Measurements from ENCODE around the gene BAD. TPM values are rescaled to one million over a fixed set of nuclear protein-coding genes. Genes with fewer than 3 reads are reported as not detected.

BAD gene
- total RNA-seq, 1 donor from 2014 or later = 26.6 TPM

DNA sequence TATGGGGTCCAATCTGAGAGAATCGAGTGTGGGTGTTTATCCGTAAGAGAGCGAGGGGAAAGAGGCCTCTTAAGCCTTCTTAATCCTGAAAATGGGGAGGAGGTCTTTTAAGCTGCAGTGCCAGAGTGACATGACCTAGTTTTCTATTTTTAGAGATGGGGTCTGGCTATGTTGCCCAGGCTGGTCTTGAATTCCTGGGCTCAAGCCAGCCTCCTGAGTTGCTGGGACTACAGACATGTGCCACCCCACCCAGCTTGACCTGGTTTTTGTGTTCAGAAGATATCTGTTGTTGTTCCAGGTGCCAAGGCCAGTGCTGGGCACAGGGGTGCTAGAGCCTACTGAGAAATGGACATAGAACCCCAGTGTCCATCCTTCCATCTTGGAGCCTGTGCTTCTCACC is 1.4 kb downstream of the BAD start:
- Mint-ChIP-seq H3K4me3 (peak overlapping the region; percentile 89), H3K36me3 (ENCODE audit: low read depth) (peaks cover 20% of the 10 kb centered on the region), H3K9me3 (no peaks in the 10 kb centered on the region), H3K4me1 (peaks cover 20% of the 10 kb centered on the region), H3K27ac (no peak overlapping the region), H3K27me3 (no peaks in the 10 kb centered on the region)
- POLR2A ChIA-PET = interaction anchor here (1.1 to 5.8 kb wide), 7 partner anchors 7 to 97 kb away, joined by 3 to 119 read pairs (median 16); partner anchors contain the start of genes ESRRA, FERMT3, FKBP2 and STIP1
- TF ChIP-seq, protein P1, sequence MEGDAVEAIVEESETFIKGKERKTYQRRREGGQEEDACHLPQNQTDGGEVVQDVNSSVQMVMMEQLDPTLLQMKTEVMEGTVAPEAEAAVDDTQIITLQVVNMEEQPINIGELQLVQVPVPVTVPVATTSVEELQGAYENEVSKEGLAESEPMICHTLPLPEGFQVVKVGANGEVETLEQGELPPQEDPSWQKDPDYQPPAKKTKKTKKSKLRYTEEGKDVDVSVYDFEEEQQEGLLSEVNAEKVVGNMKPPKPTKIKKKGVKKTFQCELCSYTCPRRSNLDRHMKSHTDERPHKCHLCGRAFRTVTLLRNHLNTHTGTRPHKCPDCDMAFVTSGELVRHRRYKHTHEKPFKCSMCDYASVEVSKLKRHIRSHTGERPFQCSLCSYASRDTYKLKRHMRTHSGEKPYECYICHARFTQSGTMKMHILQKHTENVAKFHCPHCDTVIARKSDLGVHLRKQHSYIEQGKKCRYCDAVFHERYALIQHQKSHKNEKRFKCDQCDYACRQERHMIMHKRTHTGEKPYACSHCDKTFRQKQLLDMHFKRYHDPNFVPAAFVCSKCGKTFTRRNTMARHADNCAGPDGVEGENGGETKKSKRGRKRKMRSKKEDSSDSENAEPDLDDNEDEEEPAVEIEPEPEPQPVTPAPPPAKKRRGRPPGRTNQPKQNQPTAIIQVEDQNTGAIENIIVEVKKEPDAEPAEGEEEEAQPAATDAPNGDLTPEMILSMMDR (IDR thresholded peaks at IDR 0.05) = no peak
- ATAC-seq (ENCODE audit: low read depth) = no peak
- intact Hi-C loops (cut with micrococcal nuclease) = no loop called here
- CTCF ChIA-PET = interaction anchor here (1.0 to 2.6 kb wide), 4 partner anchors 9 to 31 kb away, joined by 3 to 10 read pairs (median 5); no protein-coding TSS in a partner anchor
- no peak for DNase-seq

DNA sequence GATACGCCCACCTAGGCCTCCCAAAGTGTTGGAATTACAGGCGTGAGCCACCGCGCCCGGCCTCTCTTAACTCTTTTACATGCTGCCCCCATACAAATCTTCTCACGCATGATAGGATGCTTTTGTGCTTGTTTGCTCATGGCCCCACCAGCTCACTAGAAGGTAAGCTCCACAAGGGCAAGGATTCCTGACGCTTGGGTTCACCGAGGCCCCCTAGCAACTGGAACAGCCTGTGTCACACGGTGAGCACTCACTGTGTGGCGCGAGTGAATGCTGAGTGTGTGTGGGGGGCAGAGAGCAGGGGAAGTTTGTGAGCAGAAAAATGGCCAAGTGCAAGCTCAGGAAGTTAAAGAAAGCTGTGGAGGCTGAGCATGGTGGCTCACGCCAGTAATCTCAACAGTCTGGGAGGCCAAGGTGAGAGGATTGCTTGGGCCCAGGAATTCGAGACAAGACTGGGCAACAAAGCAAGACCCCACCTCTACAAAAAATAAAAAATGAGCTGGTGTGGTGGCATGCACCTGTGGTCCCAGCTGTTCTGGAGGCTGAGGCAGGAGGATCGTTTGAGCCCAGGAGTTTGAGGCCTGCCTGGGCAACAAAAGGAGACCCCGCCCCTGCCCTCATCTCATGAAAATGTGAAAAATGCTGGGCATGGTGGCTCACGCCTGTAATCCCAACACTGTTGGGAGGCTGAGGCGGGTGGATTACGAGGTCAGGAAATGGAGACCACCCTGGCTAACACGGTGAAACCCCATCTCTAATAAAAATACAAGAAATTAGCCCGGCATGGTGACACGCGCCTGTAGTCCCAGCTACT is 2.3 kb downstream of the BAD start:
- ChIA-PET CTCF (interaction anchor here (1.3 to 1.5 kb wide), 2 partner anchors 10 to 73 kb away, joined by 3 to 4 read pairs; no protein-coding TSS in a partner anchor), POLR2A (interaction anchor here (1.2 to 5.8 kb wide), 2 partner anchors 12 to 77 kb away, joined by 3 to 119 read pairs; no protein-coding TSS in a partner anchor)
- ATAC-seq (ENCODE audit: low read depth) = no peak
- no peak for DNase-seq
- peaks cover 22% of the 10 kb centered on the region for H3K36me3 Mint-ChIP-seq (ENCODE audit: low read depth)
- no peak overlapping the region for H3K27ac Mint-ChIP-seq
- TF ChIP-seq, protein P1 (IDR thresholded peaks at IDR 0.05) = no peak
- peaks cover 20% of the 10 kb centered on the region for H3K4me1 Mint-ChIP-seq
- H3K27me3 Mint-ChIP-seq = no peaks in the 10 kb centered on the region
- no peaks in the 10 kb centered on the region for H3K9me3 Mint-ChIP-seq
- intact Hi-C loops (cut with micrococcal nuclease) = no loop called here
- no peak overlapping the region for H3K4me3 Mint-ChIP-seq

DNA sequence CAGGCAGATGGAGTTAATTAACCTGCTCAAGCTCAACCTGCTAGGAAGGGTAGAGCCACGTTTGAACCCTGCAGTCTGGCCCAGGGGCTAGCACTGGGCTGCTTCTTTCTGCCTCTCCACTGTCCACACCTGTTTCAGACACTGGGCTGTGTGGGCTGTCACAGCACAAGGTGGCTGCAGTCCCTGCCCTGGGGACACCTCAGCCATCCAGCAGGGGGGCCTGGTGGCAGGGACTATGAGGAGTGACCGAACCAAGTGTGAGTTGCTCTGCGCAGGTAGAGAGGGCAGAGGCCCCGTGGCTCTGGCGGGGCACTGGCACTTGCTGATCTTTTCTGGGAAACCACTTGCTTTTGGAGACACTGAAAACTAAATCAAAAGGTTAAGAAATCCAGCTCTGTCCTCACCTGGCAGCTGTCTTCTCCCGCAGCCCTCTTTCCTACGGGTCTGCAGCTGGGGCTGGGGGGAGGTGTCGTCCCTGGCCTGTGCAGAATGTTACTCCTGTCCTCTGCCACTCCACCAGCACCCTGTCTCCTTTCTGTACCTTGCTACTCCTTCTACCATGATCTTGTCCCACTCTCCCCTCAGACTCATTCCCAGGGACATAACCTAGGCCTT is 5.8 kb downstream of the BAD start:
- Mint-ChIP-seq H3K4me3 (no peak overlapping the region), H3K27ac (no peak overlapping the region), H3K36me3 (ENCODE audit: low read depth) (peaks cover 30% of the 10 kb centered on the region), H3K27me3 (no peaks in the 10 kb centered on the region), H3K4me1 (peaks cover 10% of the 10 kb centered on the region), H3K9me3 (no peaks in the 10 kb centered on the region)
- intact Hi-C loops (cut with micrococcal nuclease) = no loop called here
- DNase-seq (no peak), ATAC-seq (ENCODE audit: low read depth) (no peak)
- ChIA-PET CTCF (no interaction called here), POLR2A (no interaction called here)
- TF ChIP-seq, protein P1 (IDR thresholded peaks at IDR 0.05) = no peak

DNA sequence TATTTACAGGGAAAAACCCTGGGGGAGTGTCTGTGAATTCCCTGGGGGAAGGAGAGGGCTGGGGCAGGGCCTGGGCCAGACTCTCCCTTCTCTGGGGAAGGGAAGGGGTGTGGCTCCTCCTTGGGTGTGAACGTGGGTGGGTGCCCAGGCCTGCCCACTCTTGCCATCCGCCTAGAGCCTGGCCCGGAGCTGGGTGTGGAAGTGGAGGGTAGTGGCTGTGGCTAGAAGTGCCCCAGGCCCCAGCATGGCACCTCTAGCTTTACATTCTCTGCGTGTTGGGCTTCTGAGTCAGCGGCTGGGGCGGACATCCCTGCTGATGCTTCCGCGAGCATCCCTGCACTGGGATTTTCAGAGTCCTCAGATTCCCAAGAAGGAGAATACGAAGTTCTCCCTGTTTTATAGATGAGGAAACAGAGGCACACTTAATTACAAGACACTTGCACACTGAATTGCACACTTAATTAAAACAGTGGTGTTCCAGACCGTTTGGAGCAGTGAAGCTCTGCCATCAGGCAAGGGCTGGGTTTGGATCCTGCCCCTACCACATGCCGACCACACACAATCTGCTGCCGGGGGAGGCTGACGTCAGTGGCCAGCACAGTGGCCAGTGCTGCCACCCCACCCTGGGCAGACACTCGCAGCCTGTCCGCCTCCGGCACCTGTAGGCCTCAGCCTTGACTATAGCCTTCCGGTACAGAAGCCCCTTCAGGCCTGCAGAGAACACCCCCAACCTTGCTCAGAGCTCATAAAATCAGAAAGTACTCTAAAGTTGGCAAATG is 7.6 kb downstream of the BAD start:
- H3K27me3 Mint-ChIP-seq = no peaks in the 10 kb centered on the region
- peaks cover 28% of the 10 kb centered on the region for H3K36me3 Mint-ChIP-seq (ENCODE audit: low read depth)
- CTCF ChIA-PET = interaction anchor here (1.1 to 1.4 kb wide), 2 partner anchors 27 to 70 kb away, joined by 3 to 5 read pairs; partner anchors contain the start of gene FERMT3
- no peaks in the 10 kb centered on the region for H3K9me3 Mint-ChIP-seq
- H3K4me1 Mint-ChIP-seq = peaks cover 6% of the 10 kb centered on the region
- intact Hi-C loops (cut with micrococcal nuclease) = no loop called here
- TF ChIP-seq, protein P1 (IDR thresholded peaks at IDR 0.05) = no peak
- no peak overlapping the region for H3K27ac Mint-ChIP-seq
- ATAC-seq (ENCODE audit: low read depth) (peak; percentile 35), DNase-seq (no peak)
- POLR2A ChIA-PET = interaction anchor here (2.3 kb wide), 1 partner anchor 8 kb away, joined by 8 read pairs; the partner anchor contains the start of gene BAD
- no peak overlapping the region for H3K4me3 Mint-ChIP-seq

Measured in activated B cell treated with CpG ODN at 0.5 μM for 24 hours (primary cell).